ENCODE results near the gene MRTFA. TPM values are rescaled to one million over a fixed set of nuclear protein-coding genes. Genes with fewer than 3 reads are reported as not detected.

The MRTFA gene
- total RNA-seq, 1 experiment from 2014 or later: 28.0 TPM

- ChIA-PET CTCF (no interaction called here), RAD21 (ENCODE audit: low non-redundant PET in 1 of 2, low total read pairs in 2 of 2, uncharacterized antibody in 2 of 2, unreplicated experiment in 2 of 2) (no interaction called here), POLR2A (no interaction called here)
- intact Hi-C loops (cut with micrococcal nuclease): no loop called here
- no TSS peak for BruUV-seq (replicated peaks)
- Histone ChIP-seq H3K9ac (ENCODE audit: low read length) (no peak overlapping the region), H3K9me2 (ENCODE audit: insufficient read depth) (no peaks in the 10 kb centered on the region), H3K9me3 (ENCODE audit: control insufficient read depth in 1 of 2, insufficient read depth in 1 of 2, low read depth in 1 of 2, low read length in 2 of 2) (no peaks in the 10 kb centered on the region), H3K79me2 (ENCODE audit: insufficient read depth, low read length) (no peaks in the 10 kb centered on the region), H3K4me3 (replicated peaks in 1 of 2; ENCODE audit: low read depth in 1 of 2, low read length in 2 of 2) (no peak overlapping the region), H3K4me1 (ENCODE audit: control insufficient read depth in 1 of 2, insufficient read depth in 2 of 2, low read length in 2 of 2) (no peaks in the 10 kb centered on the region), H3K36me3 (ENCODE audit: control insufficient read depth in 1 of 2, insufficient read depth in 2 of 2, low read length in 2 of 2) (peaks cover 7 to 13% of the 10 kb centered on the region in 2 experiments), H2AFZ (ENCODE audit: low read depth, low read length, poor library complexity, severe bottlenecking) (no peak overlapping the region), H4K20me1 (ENCODE audit: insufficient read depth) (no peaks in the 10 kb centered on the region), H3K27me3 (ENCODE audit: insufficient read depth, low read length) (no peaks in the 10 kb centered on the region), H3K27ac (ENCODE audit: low read depth, low read length) (no peak overlapping the region), H3K4me2 (ENCODE audit: low read length) (no peak overlapping the region)
- TF ChIP-seq EGR1 (IDR thresholded peaks at IDR 0.05; ENCODE audit: low read depth): no peak
- TF ChIP-seq SRF (IDR thresholded peaks at IDR 0.05; ENCODE audit: low read depth): no peak
- DNase-seq (ENCODE audit: low read depth, low spot score) (no peak), ATAC-seq (no peak)
These were observed 232.0 kb downstream of the MRTFA start for GRCh38 chr22:40404251-40405177.

GRCh38 chr22:40403651-40404050, 232.9 kb downstream of the MRTFA start:
- Histone ChIP-seq H2AFZ (ENCODE audit: low read depth, low read length, poor library complexity, severe bottlenecking) (no peak overlapping the region), H3K36me3 (ENCODE audit: control insufficient read depth in 1 of 2, insufficient read depth in 2 of 2, low read length in 2 of 2) (peaks cover 7 to 13% of the 10 kb centered on the region in 2 experiments), H3K4me3 (replicated peaks in 1 of 2; ENCODE audit: low read depth in 1 of 2, low read length in 2 of 2) (no peak overlapping the region), H3K27ac (ENCODE audit: low read depth, low read length) (no peak overlapping the region), H3K9ac (ENCODE audit: low read length) (no peak overlapping the region), H4K20me1 (ENCODE audit: insufficient read depth) (no peaks in the 10 kb centered on the region), H3K79me2 (ENCODE audit: insufficient read depth, low read length) (no peaks in the 10 kb centered on the region), H3K4me2 (ENCODE audit: low read length) (no peak overlapping the region), H3K27me3 (ENCODE audit: insufficient read depth, low read length) (no peaks in the 10 kb centered on the region), H3K9me2 (ENCODE audit: insufficient read depth) (no peaks in the 10 kb centered on the region), H3K9me3 (ENCODE audit: control insufficient read depth in 1 of 2, insufficient read depth in 1 of 2, low read depth in 1 of 2, low read length in 2 of 2) (no peaks in the 10 kb centered on the region), H3K4me1 (ENCODE audit: control insufficient read depth in 1 of 2, insufficient read depth in 2 of 2, low read length in 2 of 2) (no peaks in the 10 kb centered on the region)
- ChIA-PET CTCF (no interaction called here), POLR2A (no interaction called here), RAD21 (ENCODE audit: low non-redundant PET in 1 of 2, low total read pairs in 2 of 2, uncharacterized antibody in 2 of 2, unreplicated experiment in 2 of 2) (no interaction called here)
- no peak for ATAC-seq
- intact Hi-C loops (cut with micrococcal nuclease): no loop called here
- no peak for DNase-seq (ENCODE audit: low read depth, low spot score)
- TF ChIP-seq ZBTB33 (IDR thresholded peaks at IDR 0.05; ENCODE audit: extremely low read depth, insufficient replicate concordance, low read length) (no peak), JUND (IDR thresholded peaks at IDR 0.05) (no peak), YY1 (IDR thresholded peaks at IDR 0.05; ENCODE audit: extremely low read depth, insufficient replicate concordance, low read depth, low read length) (no peak), SRF (IDR thresholded peaks at IDR 0.05; ENCODE audit: low read depth) (no peak), RAD21 (IDR thresholded peaks at IDR 0.05; ENCODE audit: low read depth) (no peak), POLR2AphosphoS5 (IDR thresholded peaks at IDR 0.05; ENCODE audit: low read depth, low read length) (no peak), TCF7L2 (IDR thresholded peaks at IDR 0.05; ENCODE audit: borderline replicate concordance, extremely low read depth, insufficient read depth, insufficient read length) (no peak), EGR1 (IDR thresholded peaks at IDR 0.05; ENCODE audit: low read depth) (no peak), CEBPB (IDR thresholded peaks at IDR 0.05; ENCODE audit: low read depth) (no peak), MAX (IDR thresholded peaks at IDR 0.05) (no peak), ZNF274 (IDR thresholded peaks at IDR 0.05; ENCODE audit: low read depth, low read length) (no peak), ZFX (IDR thresholded peaks at IDR 0.05) (no peak), EZH2 (IDR thresholded peaks at IDR 0.05) (no peak), CTCF (IDR thresholded peaks at IDR 0.05 in 2 of 3, conservative IDR thresholded peaks at IDR 0.05 in 1 of 3; ENCODE audit: borderline replicate concordance in 1 of 3, insufficient read depth in 1 of 3, low read depth in 2 of 3, low read length in 2 of 3) (no peak)
- BruUV-seq (replicated peaks): no TSS peak
